ENCODE data around the gene LPP.

DNA sequence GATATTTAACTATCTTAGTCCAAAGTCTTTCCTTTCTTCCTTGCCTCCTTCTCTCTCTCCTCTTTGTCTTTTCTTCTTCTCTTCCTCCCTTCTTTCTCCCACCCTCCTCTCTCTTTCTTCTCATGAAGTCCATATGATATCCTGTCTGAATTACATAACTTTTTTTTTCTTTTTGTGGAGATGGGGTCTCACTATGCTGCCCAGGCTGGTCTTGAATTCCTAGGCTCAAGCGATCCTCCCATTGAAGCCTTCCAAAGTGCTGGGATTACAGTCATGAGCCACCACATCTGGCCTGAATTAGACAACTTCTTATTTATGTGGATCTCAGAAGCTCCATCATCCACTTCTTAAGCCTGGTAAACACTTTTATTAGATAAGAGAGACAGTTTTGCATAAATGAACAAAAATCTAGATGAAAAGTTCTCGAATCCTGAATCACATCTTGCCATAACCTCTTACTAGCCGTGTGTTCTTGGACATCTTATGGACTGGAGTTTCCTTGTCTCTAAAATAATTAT lies 206.5 kb downstream of the LPP start:
- TF ChIP-seq CTCF (IDR thresholded peaks at IDR 0.05; ENCODE audit: insufficient read depth, low read length, poor library complexity, severe bottlenecking) (no peak), EZH2phosphoT487 (conservative IDR thresholded peaks at IDR 0.05; ENCODE audit: low read length) (no peak)

Data from SU-DHL-6 (cell line).